Measurements from ENCODE around the gene CDK6.

Gene CDK6

DNA sequence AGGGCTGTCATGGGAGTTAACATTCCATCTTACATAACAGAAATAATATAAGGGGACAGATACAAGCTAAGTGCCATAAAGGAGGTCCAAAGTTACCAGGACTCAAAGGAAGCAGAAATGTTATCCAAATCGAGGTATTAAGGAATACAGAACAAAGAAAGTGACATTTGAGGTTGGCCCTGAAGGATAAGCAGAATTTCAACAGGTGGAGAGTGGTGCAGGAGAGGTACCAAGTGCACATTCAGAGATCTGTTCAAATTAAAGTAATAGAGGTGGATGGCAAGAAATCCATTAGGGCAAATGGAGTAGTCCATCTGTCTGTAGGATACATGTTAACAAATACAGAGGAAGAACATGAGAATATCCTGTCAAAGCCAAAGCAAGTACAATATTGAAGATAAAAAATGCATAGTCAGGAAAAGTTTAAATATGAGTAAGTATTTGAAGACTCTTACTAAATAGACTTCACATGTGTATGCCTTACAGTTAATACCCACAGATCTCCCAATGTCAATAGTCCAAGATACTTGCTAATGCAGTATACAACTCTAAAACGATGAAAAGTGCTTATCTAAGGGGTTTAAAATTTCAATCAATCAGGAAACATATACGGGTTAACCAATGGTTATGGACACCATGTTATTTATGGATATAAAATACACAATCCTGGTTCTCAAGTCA, 10.0 kb downstream of the CDK6 start:
- no peak for DNase-seq (ENCODE audit: low read depth in 2 of 2)

DNA sequence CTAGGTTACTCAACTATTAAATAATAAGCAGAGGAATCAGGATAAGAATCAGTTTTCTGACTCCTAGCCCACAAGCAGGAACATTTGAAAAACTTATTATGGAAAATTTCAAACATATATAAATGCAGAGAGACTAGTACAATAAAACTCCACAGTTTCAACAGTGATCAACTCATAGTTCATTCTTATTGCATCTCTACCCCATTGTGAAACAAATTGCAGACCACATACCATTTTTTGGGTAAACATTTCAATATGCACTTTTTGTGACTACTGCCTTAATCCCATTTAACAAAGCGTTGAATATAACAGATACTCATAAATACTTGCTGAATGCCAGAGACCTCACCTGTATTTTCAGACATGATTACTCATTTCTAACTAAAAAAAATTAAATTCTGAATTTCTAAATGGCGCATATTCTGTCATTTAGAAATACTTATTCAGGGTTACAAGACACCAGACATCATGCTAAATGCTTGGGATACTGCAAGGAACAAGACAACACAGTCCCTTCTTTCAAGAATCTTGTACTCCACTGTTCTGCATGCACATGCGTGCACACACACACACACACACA, 11.4 kb downstream of the CDK6 start:
- DNase-seq (ENCODE audit: low read depth in 2 of 2): no peak

DNA sequence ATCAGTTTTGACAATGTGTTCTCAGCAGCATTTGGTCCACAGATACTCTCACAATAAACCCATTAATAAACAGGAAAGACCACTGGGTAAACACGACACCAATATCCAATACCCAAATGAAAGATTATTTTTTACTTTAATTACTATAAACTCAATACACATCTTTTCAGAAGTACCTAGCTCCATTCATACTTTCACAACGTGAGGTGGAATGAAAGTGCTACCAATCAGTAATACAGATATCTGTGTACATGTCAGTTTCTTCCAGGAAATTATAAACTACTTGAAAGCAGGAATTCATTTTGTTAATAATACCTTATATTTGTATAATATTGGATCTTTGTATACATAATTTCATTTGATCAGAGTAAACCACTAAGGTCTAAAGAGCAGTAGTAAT, 11.9 kb downstream of the CDK6 start:
- no peak for DNase-seq (ENCODE audit: low read depth in 2 of 2)

DNA sequence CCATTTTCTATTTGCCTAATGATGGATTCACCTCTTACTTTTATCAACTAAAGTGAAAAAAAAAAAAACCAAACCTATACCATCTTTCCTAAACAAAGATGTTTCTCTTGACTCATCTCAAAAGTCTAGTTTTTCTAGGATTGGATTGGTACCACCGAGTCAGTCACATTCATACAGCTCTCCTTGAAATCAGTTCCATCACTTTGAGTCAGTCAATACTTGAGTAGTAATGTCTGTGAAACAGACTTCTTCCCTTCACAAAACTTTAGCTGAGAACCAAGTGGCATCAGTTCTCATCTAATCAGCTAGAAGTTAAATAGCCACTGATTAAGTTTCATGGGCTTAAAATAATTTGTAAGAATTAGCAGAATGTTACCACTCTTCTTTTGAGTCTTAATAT, 13.3 kb downstream of the CDK6 start:
- DNase-seq (ENCODE audit: low read depth in 2 of 2): no peak

DNA sequence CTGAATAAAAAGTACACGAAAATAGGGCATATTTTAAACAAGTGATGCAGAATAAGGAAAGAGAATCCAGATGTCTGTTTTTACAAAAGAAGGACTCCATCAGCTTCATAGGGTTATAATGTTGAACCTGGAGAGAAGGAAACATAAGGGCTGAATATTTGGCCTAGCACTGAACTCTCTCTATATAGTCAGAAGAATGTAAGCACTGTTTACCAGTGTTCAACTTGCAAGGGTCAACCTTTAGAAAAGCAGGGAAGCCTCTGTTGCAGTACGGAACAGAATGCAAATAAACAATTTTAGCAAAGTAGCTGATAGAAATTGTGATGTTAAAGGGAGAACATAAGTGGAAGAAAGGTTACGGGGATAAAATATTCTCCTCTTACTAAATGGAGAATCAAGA, 16.2 kb downstream of the CDK6 start:
- no peak for DNase-seq (ENCODE audit: low read depth in 2 of 2)

DNA sequence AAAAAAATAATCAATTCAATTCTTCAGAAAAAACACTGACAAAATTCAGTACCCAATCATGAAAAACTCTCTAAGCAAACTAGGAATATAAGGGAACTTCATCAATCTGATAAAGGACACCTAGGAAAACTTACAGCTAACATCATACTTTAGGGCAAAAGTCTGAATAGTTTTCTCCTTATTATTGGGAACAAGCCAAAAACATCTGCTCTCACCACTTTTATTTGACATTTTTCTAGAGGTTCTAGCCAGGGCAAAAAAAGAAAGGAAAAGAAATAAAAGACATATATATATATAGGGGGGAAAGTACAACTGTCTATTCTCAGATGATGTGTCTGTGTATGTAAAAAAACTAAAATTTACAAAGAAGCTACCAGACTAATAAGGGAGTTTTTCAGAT, 19.0 kb downstream of the CDK6 start:
- no peak for DNase-seq (ENCODE audit: low read depth in 2 of 2)

DNA sequence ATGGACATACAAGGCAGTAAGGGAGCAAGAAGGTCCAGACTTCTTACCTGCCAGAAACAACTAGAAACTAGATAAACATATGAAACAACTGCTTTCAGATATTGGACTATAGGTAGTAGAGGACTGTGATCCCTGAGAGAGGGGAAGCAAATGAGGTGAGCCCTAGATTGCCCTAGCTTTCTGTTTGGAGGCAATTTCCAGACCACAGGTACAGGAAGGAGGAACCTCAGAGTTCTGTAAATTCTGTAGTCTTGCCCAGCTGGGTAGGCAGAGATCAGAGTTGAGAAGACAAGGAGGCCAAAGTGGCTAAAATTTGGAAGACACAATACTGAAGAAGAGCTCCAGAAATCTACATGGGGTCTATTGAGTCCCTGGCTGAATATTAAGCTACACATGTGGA, 21.0 kb downstream of the CDK6 start:
- no peak for DNase-seq (ENCODE audit: low read depth in 2 of 2)

DNA sequence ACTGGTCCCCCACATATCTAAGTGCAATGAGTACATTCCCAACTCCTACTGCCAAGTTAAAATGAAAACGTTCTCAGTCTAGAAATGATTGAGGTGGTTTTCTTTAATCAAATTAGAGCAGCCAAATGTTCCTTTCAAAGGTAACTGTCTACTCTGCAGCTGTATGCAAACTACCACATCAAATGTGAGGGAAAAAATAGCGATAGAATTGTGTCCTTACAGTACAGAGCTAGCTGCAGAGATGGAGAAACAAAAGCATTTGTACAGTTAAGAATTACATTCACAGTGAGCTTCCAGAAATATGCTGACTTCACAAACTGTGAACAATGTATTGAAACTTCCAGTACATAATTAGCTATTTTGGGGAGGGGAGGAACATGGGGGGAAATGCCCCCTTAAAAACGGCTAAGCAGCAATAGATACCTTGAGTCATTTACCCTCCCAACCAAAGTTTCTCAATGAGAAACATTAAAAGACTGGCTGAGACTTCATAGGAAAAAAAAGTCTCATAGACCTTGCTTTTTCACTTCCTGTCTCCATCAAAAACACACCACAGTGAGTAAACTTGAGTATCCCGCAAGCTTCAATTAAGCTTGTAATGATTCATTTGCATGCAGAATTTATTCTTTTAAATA, 22.9 kb downstream of the CDK6 start:
- DNase-seq (ENCODE audit: low read depth in 2 of 2): no peak

DNA sequence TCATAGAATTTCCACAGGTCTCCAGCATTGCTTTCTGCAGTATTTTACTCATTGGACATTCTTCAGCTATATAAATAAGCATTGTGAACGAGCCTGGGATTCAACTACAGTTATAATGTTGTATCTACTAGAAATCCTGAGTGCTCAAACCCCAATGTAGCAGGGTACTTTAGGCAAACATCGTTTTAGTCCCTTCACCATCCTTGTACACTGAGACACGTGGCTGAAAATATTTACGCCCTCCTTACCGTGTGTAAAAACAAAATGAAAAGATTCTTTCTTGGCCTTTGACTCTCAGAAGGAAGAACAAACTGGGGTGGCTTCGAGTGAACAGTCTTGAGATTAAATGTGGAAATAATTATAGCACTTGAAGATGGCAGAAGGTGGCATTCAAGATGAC, 25.2 kb downstream of the CDK6 start:
- DNase-seq (ENCODE audit: low read depth in 2 of 2): no peak

DNA sequence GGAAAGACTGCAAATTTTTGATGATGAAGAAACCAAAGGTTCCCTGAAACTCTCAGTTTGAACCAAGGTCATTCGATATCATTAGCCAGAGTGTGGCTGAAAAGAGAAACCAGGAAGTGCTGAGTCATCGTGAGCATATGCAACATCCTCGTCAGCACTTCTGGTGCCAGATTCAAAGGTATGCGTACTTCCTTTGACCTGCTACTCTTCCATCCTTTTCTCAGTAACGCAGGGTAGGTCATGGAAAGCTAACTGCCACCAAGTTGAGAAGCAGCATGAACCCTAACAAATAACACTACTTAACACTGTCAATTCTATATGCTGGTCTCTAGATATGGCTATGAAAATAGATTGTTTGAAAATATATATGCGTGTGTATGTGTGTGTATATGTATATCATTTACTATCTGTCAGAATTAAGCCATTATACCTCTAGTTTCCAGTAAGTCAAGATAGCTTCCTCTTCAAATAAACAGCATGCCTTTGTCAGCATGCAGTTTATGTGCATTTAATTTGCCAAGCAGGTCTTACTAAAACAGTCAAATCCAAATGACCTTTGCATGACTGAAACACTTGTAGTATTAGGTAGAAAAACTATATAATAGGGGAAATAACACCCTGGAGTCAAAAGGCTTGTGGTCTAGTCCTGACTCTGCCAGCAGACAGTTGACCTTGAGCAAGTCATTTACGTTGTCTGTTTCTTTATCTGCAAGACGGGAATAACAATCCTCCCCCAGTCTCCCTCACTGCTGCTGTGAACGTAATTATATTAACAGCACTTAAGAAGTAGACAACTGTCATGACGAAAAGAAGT, 26.4 kb downstream of the CDK6 start:
- peak in 1 of 2 donors; percentile 38 for DNase-seq (ENCODE audit: low read depth in 2 of 2)

DNA sequence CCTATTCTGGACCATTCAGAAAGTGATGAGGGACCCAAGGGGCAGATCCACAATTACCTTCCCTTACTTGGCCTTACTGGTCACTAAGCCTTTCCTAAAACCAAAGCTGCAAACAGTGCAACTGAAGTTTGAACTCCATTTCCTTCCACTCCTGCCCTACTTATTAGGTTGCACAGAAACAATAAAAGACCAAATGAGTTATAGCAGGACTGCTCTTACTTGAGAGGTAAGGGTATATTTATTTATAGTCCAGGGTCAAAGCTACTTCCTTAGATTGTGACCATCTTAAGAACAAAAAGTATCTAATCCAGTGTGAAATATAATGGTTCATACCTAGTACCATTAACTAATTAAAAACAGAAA, 27.0 kb downstream of the CDK6 start:
- DNase-seq (ENCODE audit: low read depth in 2 of 2): no peak

DNA sequence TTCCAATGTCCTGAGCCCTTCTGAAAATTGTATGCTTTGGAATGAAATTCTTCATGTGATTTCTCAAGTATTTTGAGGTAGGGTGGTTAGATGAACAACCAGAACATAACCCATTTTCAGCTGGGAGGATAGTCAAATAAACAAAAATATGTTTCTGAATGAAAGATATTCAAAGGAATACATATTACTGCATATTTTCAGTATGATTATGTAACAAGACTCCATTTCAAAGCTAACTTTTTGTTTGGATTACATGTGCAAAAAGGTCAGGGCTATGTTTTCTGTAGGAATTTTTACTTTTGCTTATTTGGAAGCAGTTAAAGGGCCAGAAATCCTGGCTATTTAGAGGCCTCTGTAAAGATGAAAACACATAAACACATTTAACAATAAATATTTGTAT, 27.7 kb downstream of the CDK6 start:
- no peak for DNase-seq (ENCODE audit: low read depth in 2 of 2)

DNA sequence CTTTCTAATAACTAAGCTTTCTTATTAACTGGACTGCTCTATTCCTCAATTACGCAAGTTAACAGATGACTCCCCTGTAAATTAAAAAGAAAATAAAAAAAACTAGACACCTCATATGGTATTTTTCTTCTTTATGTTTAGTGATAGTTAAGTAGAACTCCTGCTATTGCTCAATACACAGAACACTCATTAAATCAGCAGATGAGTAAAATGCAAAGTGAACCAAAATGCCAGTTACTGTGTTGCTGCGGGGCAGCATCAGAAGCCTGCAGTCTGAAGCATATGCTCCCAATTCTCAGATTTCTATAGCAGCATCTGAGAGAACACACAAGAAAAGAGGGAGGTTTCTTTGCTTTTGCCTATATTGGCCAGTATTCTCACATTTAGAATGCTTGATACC, 28.4 kb downstream of the CDK6 start:
- no peak for DNase-seq (ENCODE audit: low read depth in 2 of 2)

DNA sequence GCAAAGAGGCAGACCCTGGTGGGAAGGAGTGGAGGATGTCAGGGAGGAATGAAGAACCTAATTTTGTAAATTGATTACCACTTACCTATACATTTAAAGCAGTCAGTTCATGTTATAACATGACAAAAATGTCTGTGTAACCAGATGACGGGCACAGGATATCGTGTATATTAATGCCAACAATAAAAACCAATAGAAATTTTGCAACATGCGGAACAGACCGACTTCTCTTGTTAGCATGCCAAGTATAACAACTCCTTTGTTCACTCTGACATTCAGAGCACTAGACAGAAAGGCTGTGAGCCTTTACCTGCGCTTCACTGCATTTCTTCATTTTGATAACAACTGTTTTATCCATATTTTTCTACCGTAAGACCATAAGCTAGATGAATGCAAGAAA, 29.9 kb downstream of the CDK6 start:
- DNase-seq (ENCODE audit: low read depth in 2 of 2): no peak

DNA sequence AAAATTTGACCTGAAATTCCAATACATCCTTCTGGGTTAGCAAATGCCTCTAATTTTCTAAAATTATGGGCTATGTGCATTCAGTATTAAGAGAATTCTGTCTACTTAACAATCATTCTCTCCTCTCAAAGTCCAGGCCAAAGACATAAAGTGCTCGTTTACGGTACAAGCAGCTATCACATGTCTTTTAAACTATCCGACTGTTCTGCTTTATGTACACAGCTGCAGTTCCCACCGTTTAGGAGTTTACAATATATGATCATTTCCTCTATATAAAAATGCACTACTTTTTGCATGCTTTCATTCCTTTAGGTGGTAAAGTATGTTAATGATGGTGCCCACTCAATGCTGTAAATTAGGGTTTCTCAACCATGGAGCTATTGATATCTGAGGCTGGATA, 34.0 kb downstream of the CDK6 start:
- no peak for DNase-seq (ENCODE audit: low read depth in 2 of 2)

DNA sequence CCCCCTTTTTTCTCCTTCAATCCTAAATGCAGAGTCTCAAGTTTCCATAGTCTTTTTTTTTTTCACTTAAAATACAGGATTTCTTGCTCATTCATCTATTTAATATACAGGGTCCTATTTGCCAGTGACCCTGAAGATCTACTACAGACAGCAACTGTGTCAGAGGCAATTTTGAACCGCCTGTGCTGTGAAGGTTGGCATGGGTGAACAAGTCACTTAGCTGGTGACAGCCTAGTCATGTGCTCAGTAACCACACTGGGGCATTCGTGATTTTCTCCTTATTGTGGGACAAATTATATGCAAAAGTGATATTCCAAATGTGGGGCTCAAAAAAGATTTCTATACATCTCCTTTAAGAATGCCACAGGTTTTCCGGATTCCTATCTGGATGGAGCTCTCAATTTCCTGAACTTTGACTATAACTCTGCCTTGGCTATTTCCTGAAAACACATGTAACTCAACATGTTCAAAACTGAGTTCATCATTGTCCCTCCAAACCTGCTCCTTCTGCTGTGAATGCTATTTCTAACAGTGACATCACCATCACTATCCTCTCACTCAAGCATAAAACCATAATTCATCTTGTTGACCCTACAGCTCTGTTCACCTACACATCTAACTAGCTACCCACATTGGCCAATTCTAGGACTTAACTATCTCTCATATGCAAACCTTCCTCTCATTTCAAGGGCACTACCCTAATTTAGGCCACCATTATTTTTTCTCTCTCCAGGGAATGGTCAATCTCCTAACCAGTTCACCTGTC, 36.7 kb downstream of the CDK6 start:
- DNase-seq (ENCODE audit: low read depth in 2 of 2): no peak

DNA sequence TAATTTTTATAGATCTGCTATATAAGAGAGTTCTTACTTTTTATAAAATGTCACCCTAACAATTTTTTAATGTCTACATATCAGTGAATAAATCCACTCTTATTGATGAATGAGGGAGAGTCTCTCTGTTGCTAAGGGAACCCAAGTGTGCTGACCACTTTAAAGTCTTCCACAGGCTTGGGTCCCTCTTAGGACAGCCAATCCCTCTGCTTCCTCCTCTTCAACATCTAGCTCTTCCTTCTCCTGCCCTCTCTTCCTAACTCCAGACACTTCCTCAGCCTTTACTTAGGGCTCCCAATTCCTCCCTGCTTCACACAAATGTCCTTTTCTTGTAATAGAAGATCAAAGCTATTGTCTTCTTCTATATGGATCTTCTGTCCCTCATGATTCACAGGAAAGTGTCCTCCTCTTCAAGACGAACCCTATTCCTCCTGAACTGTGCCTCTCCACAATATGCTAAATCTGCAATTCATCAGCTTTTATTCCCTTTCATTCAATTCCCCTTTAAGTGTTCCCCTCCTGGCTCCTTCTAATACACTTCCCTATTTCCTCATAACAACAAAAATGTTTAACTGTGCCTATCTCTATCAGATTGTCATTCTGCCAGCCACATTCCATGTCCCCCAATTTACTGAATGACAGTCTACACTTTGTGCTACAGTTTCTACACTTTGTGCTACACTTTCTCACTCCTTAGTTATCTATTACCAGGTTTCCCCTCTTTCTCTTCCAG, 37.7 kb downstream of the CDK6 start:
- no peak for DNase-seq (ENCODE audit: low read depth in 2 of 2)

DNA sequence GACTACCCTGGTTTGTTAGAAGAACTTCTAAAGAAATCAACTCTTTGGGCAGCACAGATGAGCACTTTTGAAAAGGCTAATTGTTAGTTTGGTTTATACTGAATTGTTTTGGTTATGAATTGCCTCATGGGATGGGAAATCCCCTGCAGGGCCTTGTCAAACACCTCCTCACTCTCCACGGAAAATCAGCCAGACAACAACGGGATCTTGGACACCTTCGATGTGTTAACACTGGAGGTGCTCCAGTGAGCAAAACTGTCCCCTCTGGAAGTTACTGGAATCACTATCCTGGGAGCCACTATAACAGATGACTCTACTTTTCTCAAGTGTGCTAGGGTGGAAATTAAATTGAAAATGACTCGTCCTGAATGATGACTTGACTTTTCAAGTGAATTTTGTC, 38.7 kb downstream of the CDK6 start:
- DNase-seq (ENCODE audit: low read depth in 2 of 2): no peak

DNA sequence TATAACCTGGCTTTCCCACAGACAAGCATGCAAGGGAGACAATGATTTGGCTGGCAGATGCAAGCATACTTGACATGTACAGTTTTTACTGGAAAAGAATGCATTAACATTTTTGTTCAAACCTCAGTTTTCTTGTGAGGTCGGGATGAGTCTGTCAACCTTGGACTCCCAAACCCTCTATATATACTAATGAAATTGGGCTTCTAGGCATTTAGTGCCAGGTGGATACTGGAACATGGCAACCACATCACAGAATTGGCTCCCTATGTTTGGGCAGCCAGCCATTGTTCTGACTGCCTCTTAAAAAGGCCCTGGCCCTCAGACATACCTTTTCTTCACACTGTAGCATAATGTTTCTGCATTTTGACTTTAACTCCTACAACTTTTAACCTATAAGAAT, 39.1 kb downstream of the CDK6 start:
- DNase-seq (ENCODE audit: low read depth in 2 of 2): no peak

DNA sequence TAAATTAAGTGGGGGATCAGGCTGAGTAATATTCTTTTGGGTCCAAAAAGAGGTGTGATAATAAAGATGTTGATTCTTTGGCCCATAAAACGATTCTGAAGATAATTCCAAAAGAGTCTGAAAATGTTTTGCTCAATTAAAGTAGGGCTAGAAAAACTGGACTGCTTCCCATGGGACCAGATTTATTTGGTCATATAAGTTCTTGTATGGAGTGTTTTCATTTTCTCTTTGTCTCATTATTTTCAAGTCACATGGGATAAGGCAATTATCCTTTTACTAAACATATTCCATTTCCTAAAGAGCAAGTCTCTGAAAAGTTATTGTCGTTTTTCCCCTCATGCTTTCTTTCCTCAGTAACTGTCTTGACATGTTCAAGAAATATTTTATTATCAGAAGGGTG, 41.5 kb downstream of the CDK6 start:
- no peak for DNase-seq (ENCODE audit: low read depth in 2 of 2)

DNA sequence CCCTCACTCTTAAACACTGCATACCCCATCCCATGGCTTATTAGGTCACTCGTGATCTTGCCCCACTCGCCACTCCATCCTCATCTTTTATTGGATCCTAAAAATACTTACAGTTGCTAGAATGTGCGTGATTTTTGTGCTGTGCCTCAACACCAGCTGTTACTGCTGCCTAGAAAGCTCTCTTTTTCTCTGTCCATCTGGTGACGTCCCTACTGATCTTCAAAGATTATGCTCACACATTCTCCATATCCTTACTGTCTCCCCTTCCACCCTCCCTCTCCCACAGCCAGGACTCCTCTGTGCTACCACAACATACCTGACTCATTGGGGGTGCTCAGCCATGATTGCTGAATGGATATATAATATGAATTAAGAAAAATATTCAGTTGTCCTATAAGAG, 42.0 kb downstream of the CDK6 start:
- no peak for DNase-seq (ENCODE audit: low read depth in 2 of 2)

Measured in activated CD8-positive, alpha-beta memory T cell treated with anti-CD3 and anti-CD28 coated beads for 4 hours (primary cell).